Measurements from ENCODE around the gene DAP.

DNA sequence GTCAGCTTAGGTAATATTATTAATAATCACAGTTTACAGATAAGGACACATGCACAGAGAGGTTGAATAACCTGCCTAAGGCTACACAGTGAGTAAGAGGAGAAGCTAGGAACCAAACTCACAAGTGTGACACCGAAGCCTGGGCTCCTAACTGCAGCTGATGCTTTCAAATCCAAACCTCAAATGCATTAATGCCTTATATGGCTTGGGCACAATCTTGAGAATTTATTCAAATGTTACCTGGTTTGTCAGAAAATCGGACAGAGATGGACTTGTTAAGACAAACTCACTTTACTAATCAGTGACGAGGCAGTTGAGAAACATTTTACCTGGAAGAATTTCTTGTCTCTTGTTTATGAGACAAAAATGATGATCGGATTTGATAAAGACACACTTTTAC is 54.7 kb downstream of the DAP start:
- TF ChIP-seq FOXP2 (optimal IDR thresholded peaks at IDR 0.05; ENCODE audit: control extremely low read depth, extremely low read length, insufficient read depth) (no peak), POLR2AphosphoS5 (IDR thresholded peaks at IDR 0.05; ENCODE audit: borderline replicate concordance, low read depth, low read length) (no peak)
